IMR-90 (cell line): Measurements from ENCODE around the gene ARMCX5.

ENCODE experiments used
- CTCF ChIP-seq: conservative IDR thresholded peaks from 2 replicates; pipeline ENCODE4 v1.5.1; 2012; ENCODE audit warnings: mild to moderate bottlenecking, low read depth, low read length, improper control_type of control experiment
- MXI1 ChIP-seq: IDR thresholded peaks from 2 replicates; pipeline ENCODE4 v1.6.1; 2012; ENCODE audit warnings: low read depth, mild to moderate bottlenecking, low read length, moderate library complexity, borderline replicate concordance
- RCOR1 ChIP-seq: IDR thresholded peaks from 2 replicates; pipeline ENCODE4 v1.6.1; 2012; ENCODE audit warnings: mild to moderate bottlenecking, low read length, improper control_type of control experiment; ENCODE audit not compliant: insufficient replicate concordance

- TF ChIP-seq CTCF (no peak), MXI1 (no peak), RCOR1 (no peak)
These were observed 5.0 kb downstream of the ARMCX5 start for GRCh38 chrX:102604327-102604726.
